ENCODE data around the gene GDF7. TPM values are rescaled to one million over a fixed set of nuclear protein-coding genes. Genes with fewer than 3 reads are reported as not detected.

GDF7 gene
- total RNA-seq, 3 donors from 2014 or later (not counting 1 experiment from before 2014, with no cell fraction given): 0.02 to 0.10 (median 0.05) TPM

DNA sequence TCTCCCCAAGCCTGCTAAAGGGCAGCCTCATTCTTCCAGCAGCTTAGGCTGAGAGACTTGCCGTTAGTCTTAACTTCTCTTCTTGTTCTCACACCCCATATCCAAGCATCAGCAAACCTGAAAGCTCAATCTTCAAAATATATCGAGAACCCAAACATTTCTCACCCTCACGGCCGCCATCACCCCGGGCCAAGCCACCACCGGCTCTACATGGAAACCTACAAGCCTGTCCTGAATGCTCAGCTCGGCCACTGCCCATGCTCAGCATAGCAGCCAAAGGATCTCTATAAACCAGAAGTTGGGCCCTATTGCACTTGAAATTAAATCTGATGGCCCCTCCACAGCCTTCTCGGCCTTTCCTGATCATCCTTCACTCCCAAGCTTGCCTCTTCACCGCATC is 18.1 kb upstream of the GDF7 start:
- peaks cover 9% of the 10 kb centered on the region for H3K36me3 Mint-ChIP-seq
- TF ChIP-seq, protein P1, sequence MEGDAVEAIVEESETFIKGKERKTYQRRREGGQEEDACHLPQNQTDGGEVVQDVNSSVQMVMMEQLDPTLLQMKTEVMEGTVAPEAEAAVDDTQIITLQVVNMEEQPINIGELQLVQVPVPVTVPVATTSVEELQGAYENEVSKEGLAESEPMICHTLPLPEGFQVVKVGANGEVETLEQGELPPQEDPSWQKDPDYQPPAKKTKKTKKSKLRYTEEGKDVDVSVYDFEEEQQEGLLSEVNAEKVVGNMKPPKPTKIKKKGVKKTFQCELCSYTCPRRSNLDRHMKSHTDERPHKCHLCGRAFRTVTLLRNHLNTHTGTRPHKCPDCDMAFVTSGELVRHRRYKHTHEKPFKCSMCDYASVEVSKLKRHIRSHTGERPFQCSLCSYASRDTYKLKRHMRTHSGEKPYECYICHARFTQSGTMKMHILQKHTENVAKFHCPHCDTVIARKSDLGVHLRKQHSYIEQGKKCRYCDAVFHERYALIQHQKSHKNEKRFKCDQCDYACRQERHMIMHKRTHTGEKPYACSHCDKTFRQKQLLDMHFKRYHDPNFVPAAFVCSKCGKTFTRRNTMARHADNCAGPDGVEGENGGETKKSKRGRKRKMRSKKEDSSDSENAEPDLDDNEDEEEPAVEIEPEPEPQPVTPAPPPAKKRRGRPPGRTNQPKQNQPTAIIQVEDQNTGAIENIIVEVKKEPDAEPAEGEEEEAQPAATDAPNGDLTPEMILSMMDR (IDR thresholded peaks at IDR 0.05): no peak
- peak overlapping the region; percentile 4 for H3K4me3 Mint-ChIP-seq
- DNase-seq (no peak), ATAC-seq (no peak)
- intact Hi-C loops (cut with micrococcal nuclease): no loop called here
- H3K4me1 ChIP-seq (ENCODE audit: control insufficient read depth, insufficient read depth, low read length): peaks cover 30% of the 10 kb centered on the region
- peaks cover 15% of the 10 kb centered on the region for H3K36me3 ChIP-seq (ENCODE audit: control insufficient read depth, insufficient read depth, low read length)
- peak overlapping the region; percentile 92 to 93 for H3K27ac Mint-ChIP-seq
- peaks cover 42 to 49% of the 10 kb centered on the region in 2 donors for H3K4me1 Mint-ChIP-seq
- H3K27ac ChIP-seq (ENCODE audit: low read length): no peak overlapping the region
- H3K9me3 ChIP-seq (ENCODE audit: control insufficient read depth, insufficient read depth, low read length): no peaks in the 10 kb centered on the region
- no peaks in the 10 kb centered on the region for H3K27me3 Mint-ChIP-seq (ENCODE audit: low read depth in 2 of 2)
- 98% methylated on average over 9 of the region's 9 CpGs for WGBS (ENCODE audit: insufficient coverage)
- H3K4me3 ChIP-seq (ENCODE audit: low read length): no peak overlapping the region
- H3K9me3 Mint-ChIP-seq: no peaks in the 10 kb centered on the region
- H3K27me3 ChIP-seq (ENCODE audit: control insufficient read depth, insufficient read depth, low read length): no peaks in the 10 kb centered on the region

DNA sequence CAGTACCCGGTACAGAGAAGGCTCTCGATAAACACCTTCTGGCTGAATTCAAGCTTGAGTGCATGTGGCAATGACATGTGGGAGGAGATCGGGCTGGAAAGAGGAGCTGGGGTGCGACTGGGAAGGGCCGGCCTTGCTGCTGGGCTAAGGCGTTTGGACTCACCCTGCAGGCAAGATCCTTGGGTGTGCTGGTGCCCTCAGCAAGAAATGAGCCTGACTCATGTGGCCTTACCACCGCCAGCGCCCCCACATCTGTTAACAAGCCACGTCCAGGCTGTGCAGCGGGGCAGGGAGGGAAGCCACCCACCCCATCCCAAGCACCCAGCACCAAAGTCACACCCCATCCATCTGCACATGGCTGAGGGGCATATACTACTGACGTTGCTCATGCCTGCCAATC is 17.4 kb upstream of the GDF7 start:
- peaks cover 30% of the 10 kb centered on the region for H3K4me1 ChIP-seq (ENCODE audit: control insufficient read depth, insufficient read depth, low read length)
- Mint-ChIP-seq H3K9me3 (no peaks in the 10 kb centered on the region), H3K27me3 (ENCODE audit: low read depth in 2 of 2) (no peaks in the 10 kb centered on the region), H3K36me3 (peaks cover 4% of the 10 kb centered on the region), H3K27ac (peak overlapping the region; percentile 92 to 93), H3K4me3 (peak overlapping the region; percentile 94), H3K4me1 (peaks cover 42 to 49% of the 10 kb centered on the region in 2 donors)
- no peaks in the 10 kb centered on the region for H3K27me3 ChIP-seq (ENCODE audit: control insufficient read depth, insufficient read depth, low read length)
- 88% methylated on average over 11 of the region's 11 CpGs for WGBS (ENCODE audit: insufficient coverage)
- intact Hi-C loops (cut with micrococcal nuclease): no loop called here
- no peak for ATAC-seq
- TF ChIP-seq, protein P1 (IDR thresholded peaks at IDR 0.05): no peak
- no peak overlapping the region for H3K4me3 ChIP-seq (ENCODE audit: low read length)
- no peak for DNase-seq
- H3K9me3 ChIP-seq (ENCODE audit: control insufficient read depth, insufficient read depth, low read length): no peaks in the 10 kb centered on the region
- peaks cover 11% of the 10 kb centered on the region for H3K36me3 ChIP-seq (ENCODE audit: control insufficient read depth, insufficient read depth, low read length)
- no peak overlapping the region for H3K27ac ChIP-seq (ENCODE audit: low read length)

DNA sequence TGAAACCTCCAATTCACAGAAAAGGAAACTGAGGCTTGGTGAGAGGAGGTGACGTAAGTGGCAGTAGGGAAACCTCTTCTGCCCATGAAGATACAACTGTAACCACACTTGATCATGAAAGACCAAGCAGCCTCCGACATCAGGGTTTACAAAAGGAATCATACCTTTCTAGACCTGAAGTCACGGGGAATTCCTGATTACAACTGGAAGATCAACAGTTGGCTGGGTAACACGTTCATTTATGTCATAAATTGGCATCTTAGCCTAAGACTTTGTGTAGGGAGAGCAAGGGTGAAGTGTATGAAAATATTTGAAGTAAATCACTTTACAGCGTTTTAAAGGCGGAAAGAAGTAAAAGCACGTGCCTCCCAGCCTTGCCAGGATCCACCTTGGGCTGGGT is 17.0 kb upstream of the GDF7 start:
- Histone ChIP-seq H3K4me3 (ENCODE audit: low read length) (peak overlapping the region; percentile 81), H3K27me3 (ENCODE audit: control insufficient read depth, insufficient read depth, low read length) (no peaks in the 10 kb centered on the region), H3K9me3 (ENCODE audit: control insufficient read depth, insufficient read depth, low read length) (no peaks in the 10 kb centered on the region), H3K36me3 (ENCODE audit: control insufficient read depth, insufficient read depth, low read length) (peaks cover 7% of the 10 kb centered on the region), H3K4me1 (ENCODE audit: control insufficient read depth, insufficient read depth, low read length) (peaks cover 30% of the 10 kb centered on the region), H3K27ac (ENCODE audit: low read length) (no peak overlapping the region)
- 88% methylated on average over 7 of the region's 7 CpGs for WGBS (ENCODE audit: insufficient coverage)
- ATAC-seq (no peak), DNase-seq (peak in 1 of 2 donors; percentile 34)
- intact Hi-C loops (cut with micrococcal nuclease): loop anchor here (2.0 to 5.0 kb wide), 2 partner anchors 73 to 299 kb away; partner anchors contain the start of gene PUM2
- peaks cover 42 to 49% of the 10 kb centered on the region in 2 donors for H3K4me1 Mint-ChIP-seq
- TF ChIP-seq, protein P1 (IDR thresholded peaks at IDR 0.05): no peak
- H3K9me3 Mint-ChIP-seq: no peaks in the 10 kb centered on the region
- H3K4me3 Mint-ChIP-seq: peak overlapping the region; percentile 94
- H3K27ac Mint-ChIP-seq: peak overlapping the region; percentile 92 to 93
- peaks cover under 1 to 1% of the 10 kb centered on the region in 2 donors for H3K27me3 Mint-ChIP-seq (ENCODE audit: low read depth in 2 of 2)
- H3K36me3 Mint-ChIP-seq: peaks cover under 1% of the 10 kb centered on the region

DNA sequence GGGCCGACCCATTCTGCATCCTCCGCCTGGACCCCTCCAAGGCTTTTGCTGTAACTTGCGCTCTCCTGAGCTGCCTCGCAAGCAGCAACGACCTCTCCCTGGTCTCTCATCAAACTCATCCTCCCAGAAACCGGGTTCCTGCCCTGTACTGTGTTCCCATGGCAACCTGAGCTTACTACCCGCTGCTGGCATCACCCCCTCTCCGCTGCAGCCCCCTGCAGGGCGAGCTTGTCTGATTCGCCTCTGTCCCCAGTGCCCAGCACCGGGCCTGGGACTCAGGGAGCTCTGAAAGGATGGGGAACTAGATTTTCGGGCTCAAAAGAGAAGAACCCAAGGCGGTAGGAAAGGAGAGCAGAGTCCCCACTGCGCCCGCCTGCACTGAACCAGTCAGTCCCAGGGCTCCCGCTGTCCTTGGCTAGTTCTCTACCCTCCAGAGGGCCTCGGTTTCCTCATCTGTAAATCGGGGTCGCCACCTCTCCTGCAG is 16.5 kb upstream of the GDF7 start:
- no peaks in the 10 kb centered on the region for H3K27me3 ChIP-seq (ENCODE audit: control insufficient read depth, insufficient read depth, low read length)
- peak overlapping the region; percentile 81 for H3K4me3 ChIP-seq (ENCODE audit: low read length)
- Mint-ChIP-seq H3K27ac (peak overlapping the region; percentile 92 to 93), H3K27me3 (ENCODE audit: low read depth in 2 of 2) (peaks cover 4 to 6% of the 10 kb centered on the region in 2 donors), H3K4me1 (peaks cover 42 to 49% of the 10 kb centered on the region in 2 donors), H3K4me3 (peak overlapping the region; percentile 94), H3K36me3 (no peaks in the 10 kb centered on the region), H3K9me3 (no peaks in the 10 kb centered on the region)
- ATAC-seq (peak in 1 of 3 donors; percentile 4), DNase-seq (peak in 1 of 2 donors; percentile 62)
- WGBS (ENCODE audit: insufficient coverage): 13% methylated on average over 19 of the region's 19 CpGs
- peaks cover 5% of the 10 kb centered on the region for H3K36me3 ChIP-seq (ENCODE audit: control insufficient read depth, insufficient read depth, low read length)
- intact Hi-C loops (cut with micrococcal nuclease): loop anchor here (2.0 to 5.0 kb wide), 2 partner anchors 73 to 300 kb away; partner anchors contain the start of gene PUM2
- TF ChIP-seq, protein P1 (IDR thresholded peaks at IDR 0.05): no peak
- H3K27ac ChIP-seq (ENCODE audit: low read length): peak overlapping the region; percentile 88
- peaks cover 30% of the 10 kb centered on the region for H3K4me1 ChIP-seq (ENCODE audit: control insufficient read depth, insufficient read depth, low read length)
- no peaks in the 10 kb centered on the region for H3K9me3 ChIP-seq (ENCODE audit: control insufficient read depth, insufficient read depth, low read length)

All from natural killer cell (primary cell).